Vagina (tissue), 2 donors: ENCODE measurements around the gene UBP1.

Source experiments
- POLR2AphosphoS5 ChIP-seq, 2 donors: sonication (generic); formaldehyde crosslinking; IDR thresholded peaks; one replicate each; pipeline ENCODE4 v1.9.0; 2017; ENCODE audit warnings: antibody characterized with exemption in 2 of 2, mild to moderate bottlenecking in 2 of 2, low read depth in 1 of 2; ENCODE audit not compliant: insufficient read depth in 1 of 2
- TF ChIP-seq, protein P1 (sequence below), 3 experiments: fragments of 450-650 bp in 2 of 3; fragments of 200-600 bp in 1 of 3; sonication (generic) in 1 of 3; IDR thresholded peaks; one replicate each; pipeline ENCODE4 v1.5.1; 2017 to 2019; ENCODE audit warnings: antibody characterized with exemption in 3 of 3, mild to moderate bottlenecking in 2 of 3, moderate library complexity in 2 of 3

- TF ChIP-seq, protein P1, sequence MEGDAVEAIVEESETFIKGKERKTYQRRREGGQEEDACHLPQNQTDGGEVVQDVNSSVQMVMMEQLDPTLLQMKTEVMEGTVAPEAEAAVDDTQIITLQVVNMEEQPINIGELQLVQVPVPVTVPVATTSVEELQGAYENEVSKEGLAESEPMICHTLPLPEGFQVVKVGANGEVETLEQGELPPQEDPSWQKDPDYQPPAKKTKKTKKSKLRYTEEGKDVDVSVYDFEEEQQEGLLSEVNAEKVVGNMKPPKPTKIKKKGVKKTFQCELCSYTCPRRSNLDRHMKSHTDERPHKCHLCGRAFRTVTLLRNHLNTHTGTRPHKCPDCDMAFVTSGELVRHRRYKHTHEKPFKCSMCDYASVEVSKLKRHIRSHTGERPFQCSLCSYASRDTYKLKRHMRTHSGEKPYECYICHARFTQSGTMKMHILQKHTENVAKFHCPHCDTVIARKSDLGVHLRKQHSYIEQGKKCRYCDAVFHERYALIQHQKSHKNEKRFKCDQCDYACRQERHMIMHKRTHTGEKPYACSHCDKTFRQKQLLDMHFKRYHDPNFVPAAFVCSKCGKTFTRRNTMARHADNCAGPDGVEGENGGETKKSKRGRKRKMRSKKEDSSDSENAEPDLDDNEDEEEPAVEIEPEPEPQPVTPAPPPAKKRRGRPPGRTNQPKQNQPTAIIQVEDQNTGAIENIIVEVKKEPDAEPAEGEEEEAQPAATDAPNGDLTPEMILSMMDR (IDR thresholded peaks at IDR 0.05): no peak
- TF ChIP-seq POLR2AphosphoS5 (IDR thresholded peaks at IDR 0.05; ENCODE audit: insufficient read depth in 1 of 2, low read depth in 1 of 2): no peak
These were observed 48.8 kb downstream of the UBP1 start for GRCh38 chr3:33391255-33391995.
